H1 (cell line): ENCODE measurements around the gene CCDC141. TPM values are rescaled to one million over a fixed set of nuclear protein-coding genes. Genes with fewer than 3 reads are reported as not detected.

Experiments used
- CTCF ChIA-PET: fragments of 300-600 bp; sonication (Branson Sonifier 250); formaldehyde crosslinking; loops from one replicate; lab custom pipeline; 2021; ENCODE audit not compliant: partially characterized antibody; lab: Charles Lee
- POLR2A ChIA-PET: fragments of 300-600 bp; sonication (Branson Sonifier 250); formaldehyde crosslinking; loops from one replicate; lab custom pipeline; 2021; ENCODE audit warnings: inconsistent platforms; ENCODE audit not compliant: partially characterized antibody; lab: Charles Lee
- DNase-seq, 2 experiments: peaks; one replicate each; pipeline versions ENCODE4 v3.0.0 to v3.0.0-alpha.2; 2010 to 2022; ENCODE audit warnings: low spot score in 2 of 2, low read depth in 1 of 2, mixed read lengths in 1 of 2
- FAIRE-seq: peaks from 2 replicates; lab custom pipeline; 2011; peaks lifted over from hg19 to GRCh38; lab: Jason Lieb, UNC
- H2AFZ ChIP-seq: 2 replicates; pipeline ENCODE4 v1.8.1; 2012; ENCODE audit warnings: low read length, inconsistent platforms
- H2AK5ac ChIP-seq: 2 replicates; pipeline ENCODE4 v1.6.1; 2013; ENCODE audit warnings: low read depth, low read length
- H2BK120ac ChIP-seq: replicated peaks from 2 replicates; pipeline ENCODE3; 2013; ENCODE audit warnings: low read depth, low read length, inconsistent platforms
- H2BK12ac ChIP-seq: 2 replicates; pipeline ENCODE4 v1.6.1; 2013; ENCODE audit warnings: low read depth, low read length
- H2BK15ac ChIP-seq: 2 replicates; pipeline ENCODE4 v1.6.1; 2013; ENCODE audit warnings: low read length
- H2BK20ac ChIP-seq: 2 replicates; pipeline ENCODE4 v1.6.1; 2013; ENCODE audit warnings: low read length
- H2BK5ac ChIP-seq: 2 replicates; pipeline ENCODE4 v1.6.1; 2013; ENCODE audit warnings: low read depth, low read length
- H3K14ac ChIP-seq: 2 replicates; pipeline ENCODE4 v1.6.1; 2013; ENCODE audit warnings: inconsistent platforms; ENCODE audit not compliant: insufficient read length
- H3K18ac ChIP-seq: 2 replicates; pipeline ENCODE4 v1.6.1; 2013; ENCODE audit warnings: low read length; ENCODE audit errors: extremely low read depth
- H3K23ac ChIP-seq: 2 replicates; pipeline ENCODE4 v1.6.1; 2013; ENCODE audit warnings: inconsistent platforms; ENCODE audit not compliant: insufficient read length
- H3K23me2 ChIP-seq: 2 replicates; pipeline ENCODE4 v1.6.1; 2013; ENCODE audit warnings: low read depth, low read length
- H3K27ac ChIP-seq: 2 replicates; pipeline ENCODE4 v1.6.1; 2011; ENCODE audit warnings: low read depth, low read length, inconsistent platforms
- H3K27me3 ChIP-seq, 4 experiments: replicated peaks in 1 of 4; 1 replicate in 1 of 4; 2 replicates in 3 of 4; pipeline versions ENCODE4 v1.6.1 to v1.8.1; 2011 to 2013; ENCODE audit warnings: low read length in 3 of 4, mild to moderate bottlenecking in 3 of 4, inconsistent platforms in 2 of 4, mixed read lengths in 2 of 4, moderate library complexity in 1 of 4; ENCODE audit not compliant: control insufficient read depth in 3 of 4, insufficient read depth in 3 of 4; ENCODE audit errors: extremely low read depth in 1 of 4
- H3K36me3 ChIP-seq, 4 experiments: 2 replicates each; pipeline versions ENCODE4 v1.6.1 to v1.8.1; 2011 to 2013; ENCODE audit warnings: mild to moderate bottlenecking in 4 of 4, low read length in 3 of 4, moderate library complexity in 2 of 4, control low read depth in 1 of 4, inconsistent platforms in 1 of 4; ENCODE audit not compliant: insufficient read depth in 4 of 4, control insufficient read depth in 2 of 4
- H3K4ac ChIP-seq: replicated peaks from 2 replicates; pipeline ENCODE3; 2013; ENCODE audit warnings: low read length, low read depth, mixed read lengths, inconsistent platforms; ENCODE audit not compliant: insufficient read length
- H3K4me1 ChIP-seq, 4 experiments: replicated peaks in 1 of 4; 1 replicate in 1 of 4; 2 replicates in 3 of 4; pipeline versions ENCODE4 v1.6.1 to v1.8.1; 2011 to 2013; ENCODE audit warnings: low read length in 3 of 4, inconsistent platforms in 2 of 4, mixed read lengths in 1 of 4; ENCODE audit not compliant: insufficient read depth in 4 of 4, control insufficient read depth in 3 of 4
- H3K4me2 ChIP-seq, 2 experiments: 2 replicates each; pipeline versions ENCODE4 v1.6.1 to v1.8.1; 2011 to 2013; ENCODE audit warnings: low read depth in 2 of 2, low read length in 2 of 2, control low read depth in 1 of 2, inconsistent platforms in 1 of 2, mild to moderate bottlenecking in 1 of 2; ENCODE audit not compliant: insufficient read depth in 1 of 2
- H3K4me3 ChIP-seq, 4 experiments: fragments of 200-600, 300-600 bp in 1 of 4; sonication (generic), shearing (Covaris generic), sonication (Bioruptor Twin) in 1 of 4; 2 replicates each; pipeline versions ENCODE4 v1.5.1 to v1.8.1; 2011 to 2016; ENCODE audit warnings: low read length in 4 of 4, low read depth in 3 of 4, control low read depth in 2 of 4, inconsistent platforms in 2 of 4, mild to moderate bottlenecking in 2 of 4, mixed read lengths in 1 of 4, moderate library complexity in 1 of 4; ENCODE audit not compliant: insufficient read depth in 2 of 4; ENCODE audit errors: extremely low read depth in 1 of 4
- H3K56ac ChIP-seq: replicated peaks from 2 replicates; pipeline ENCODE3; 2013; ENCODE audit warnings: low read depth, mild to moderate bottlenecking, mixed read lengths, low read length, inconsistent platforms; ENCODE audit not compliant: insufficient read length
- H3K79me1 ChIP-seq: 2 replicates; pipeline ENCODE4 v1.6.1; 2013; ENCODE audit warnings: low read depth, low read length, control low read depth
- H3K79me2 ChIP-seq, 2 experiments: 2 replicates each; pipeline versions ENCODE4 v1.6.1 to v1.8.1; 2012 to 2013; ENCODE audit warnings: low read length in 2 of 2, mild to moderate bottlenecking in 2 of 2, inconsistent platforms in 1 of 2; ENCODE audit not compliant: insufficient read depth in 2 of 2, control insufficient read depth in 1 of 2
- H3K9ac ChIP-seq, 4 experiments: replicated peaks in 1 of 4; 1 replicate in 1 of 4; 2 replicates in 3 of 4; pipeline versions ENCODE4 v1.6.1 to v1.8.1; 2011 to 2013; ENCODE audit warnings: low read depth in 3 of 4, low read length in 3 of 4, control low read depth in 2 of 4, mild to moderate bottlenecking in 2 of 4, moderate library complexity in 2 of 4, inconsistent platforms in 1 of 4; ENCODE audit errors: extremely low read depth in 1 of 4
- H3K9me3 ChIP-seq, 2 experiments: 2 replicates each; pipeline versions ENCODE4 v1.6.1 to v1.8.1; 2012 to 2013; ENCODE audit warnings: mild to moderate bottlenecking in 2 of 2, moderate library complexity in 2 of 2, control low read depth in 1 of 2, inconsistent platforms in 1 of 2, low read depth in 1 of 2, low read length in 1 of 2, mixed read lengths in 1 of 2; ENCODE audit not compliant: insufficient read depth in 2 of 2
- H4K20me1 ChIP-seq, 2 experiments: replicated peaks in 1 of 2; 2 replicates each; pipeline versions ENCODE3 to v1.8.1; 2011 to 2013; ENCODE audit warnings: inconsistent platforms in 2 of 2, low read length in 2 of 2, mild to moderate bottlenecking in 1 of 2; ENCODE audit not compliant: insufficient read depth in 2 of 2, control insufficient read depth in 1 of 2
- H4K5ac ChIP-seq: 2 replicates; pipeline ENCODE4 v1.6.1; 2013; ENCODE audit warnings: low read length, low read depth, mixed read lengths, inconsistent platforms; ENCODE audit not compliant: insufficient read length
- H4K8ac ChIP-seq: 2 replicates; pipeline ENCODE4 v1.8.0; 2013; ENCODE audit warnings: mild to moderate bottlenecking, moderate library complexity, low read length, inconsistent platforms; ENCODE audit not compliant: insufficient read depth; ENCODE audit errors: extremely low read depth
- H4K91ac ChIP-seq: replicated peaks from 2 replicates; pipeline ENCODE3; 2013; ENCODE audit warnings: low read length, mixed read lengths, inconsistent platforms; ENCODE audit not compliant: insufficient read length
- BCL11A ChIP-seq, 2 experiments: IDR thresholded peaks; one replicate each; pipeline ENCODE4 v1.6.1; 2011; ENCODE audit warnings: low read depth in 2 of 2, low read length in 2 of 2, mild to moderate bottlenecking in 2 of 2
- CTBP2 ChIP-seq: IDR thresholded peaks from 2 replicates; pipeline ENCODE4 v1.7.0; 2011; ENCODE audit warnings: borderline replicate concordance, mild to moderate bottlenecking, moderate library complexity, mixed read lengths, low read length; ENCODE audit not compliant: insufficient read depth, insufficient read length
- NANOG ChIP-seq: IDR thresholded peaks from 2 replicates; pipeline ENCODE4 v1.6.1; 2011; ENCODE audit warnings: low read length, low read depth, mild to moderate bottlenecking, inconsistent platforms; ENCODE audit not compliant: insufficient read depth, poor library complexity, severe bottlenecking
- RNF2 ChIP-seq: fragments of 200-900, 300-1000 bp; sonication (generic); IDR thresholded peaks from 2 replicates; pipeline ENCODE4 v1.7.1; 2016; ENCODE audit warnings: borderline replicate concordance, low read depth, mild to moderate bottlenecking, antibody characterized with exemption, low read length; ENCODE audit not compliant: poor library complexity, severe bottlenecking; ENCODE audit errors: missing control alignments
- SAP30 ChIP-seq: fragments of 300-600 bp; sonication (generic); IDR thresholded peaks from 2 replicates; pipeline ENCODE4 v1.7.1; 2012; ENCODE audit warnings: low read length, moderate library complexity, mild to moderate bottlenecking, inconsistent platforms; ENCODE audit not compliant: insufficient read depth, insufficient replicate concordance
- SP1 ChIP-seq: IDR thresholded peaks from 2 replicates; pipeline ENCODE4 v1.6.1; 2011; ENCODE audit warnings: low read depth, low read length
- SRF ChIP-seq: IDR thresholded peaks from 2 replicates; pipeline ENCODE4 v1.6.1; 2011; ENCODE audit warnings: mild to moderate bottlenecking, low read depth, low read length, moderate library complexity
- ZNF274 ChIP-seq: IDR thresholded peaks from 2 replicates; pipeline ENCODE4 v1.7.0; 2012; ENCODE audit warnings: low read length, borderline replicate concordance; ENCODE audit errors: extremely low read depth
- WGBS, 2 experiments: shearing (Covaris generic) in 1 of 2; methylation state at CpG; one replicate each; pipeline versions ENCODE4 v1.1.6 to v1.1.7; 2013 to 2015; ENCODE audit warnings: low lambda C conversion rate in 2 of 2, mixed read lengths in 2 of 2, inconsistent platforms in 1 of 2, low coverage in 1 of 2, missing lambda C conversion rate in 1 of 2; ENCODE audit not compliant: insufficient replicate concordance in 2 of 2, insufficient coverage in 1 of 2, insufficient read length in 1 of 2; ENCODE audit errors: extremely low coverage in 1 of 2, missing lambda C conversion rate in 1 of 2; 5-methylcytosine and 5-hydroxymethylcytosine counted together
- polyA plus RNA-seq, 7 experiments: library from polyadenylated mRNA; depleted of rRNA in 3 of 7; stranded (reverse) in 5 of 7; unstranded in 2 of 7; fragments of >200 nt in 5 of 7; fragments of 200-250 nt in 2 of 7; gene quantifications; 1 replicate in 5 of 7; 2 replicates in 1 of 7; 4 replicates in 1 of 7; pipeline versions ENCODE4 v1.2.1 to v1.2.3, GENCODE V29; 2011 to 2013; ENCODE audit warnings: missing spikeins in 2 of 7, mixed read lengths in 2 of 7
- total RNA-seq: library from RNA; stranded (reverse); fragmentation: NEBNext Ultra II Directional; extraction: Animal tissue kit (Norgen Biotek cat#: 25700); gene quantifications from 2 replicates; pipeline ENCODE4 v1.2.1, GENCODE V29; 2021
- TF ChIP-seq, protein P1 (sequence below): IDR thresholded peaks from 2 replicates; pipeline ENCODE4 v1.6.1; 2011; ENCODE audit warnings: low read length, improper control_type of control experiment
- TF ChIP-seq, protein P2 (sequence below): IDR thresholded peaks from 2 replicates; pipeline ENCODE4 v1.6.1; 2011; ENCODE audit warnings: low read depth, mild to moderate bottlenecking, low read length; ENCODE audit not compliant: insufficient read depth

Gene CCDC141
- total and polyA plus RNA-seq, 2 of the 8 experiments (the other 6 are each of a cell fraction or from before 2014, with no cell fraction given), result 0.56 to 21.6 TPM

DNA sequence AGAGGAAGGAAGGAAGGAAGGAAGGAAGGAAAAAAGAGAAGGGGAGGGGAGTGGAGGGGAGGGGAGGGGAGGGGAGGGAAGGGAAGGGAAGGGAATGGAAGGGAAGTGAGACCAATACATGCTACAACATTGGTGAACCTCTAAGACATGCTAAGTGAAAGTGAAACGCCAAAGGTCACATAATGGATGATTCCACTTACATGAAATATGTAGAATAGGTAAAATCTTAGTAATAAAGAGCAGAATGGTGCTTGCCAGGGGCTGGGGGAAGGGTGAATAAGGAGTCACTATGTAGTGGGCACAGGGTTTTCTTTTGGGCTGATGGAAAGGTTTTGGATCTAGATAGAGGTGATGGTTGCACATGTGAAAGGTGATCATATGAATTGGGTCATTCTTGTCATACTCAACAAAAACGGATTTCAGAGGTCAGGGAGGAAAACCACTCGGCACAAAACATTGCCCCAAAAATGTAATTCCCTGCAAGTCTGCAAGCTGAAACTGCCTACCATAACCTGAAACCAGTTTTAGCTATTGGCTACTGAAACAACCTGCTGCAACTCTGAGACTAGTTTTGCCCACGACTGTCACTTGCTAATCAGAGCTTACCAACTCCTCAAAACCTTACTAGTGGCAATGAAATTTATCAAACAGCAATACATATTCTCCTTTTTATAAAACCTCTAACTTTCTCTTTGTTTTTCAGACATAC is 59.2 kb downstream of the CCDC141 start:
- Histone ChIP-seq H3K27ac (no peak overlapping the region), H3K4me2 (no peak overlapping the region), H3K23me2 (no peaks in the 10 kb centered on the region), H2BK15ac (no peak overlapping the region), H3K27me3 (no peaks in the 10 kb centered on the region), H3K56ac (no peak overlapping the region), H3K79me1 (no peaks in the 10 kb centered on the region), H3K23ac (no peak overlapping the region), H2AFZ (peak overlapping the region; percentile 44; the same call in 1 of the 2 replicates), H3K4me3 (no peak overlapping the region), H4K8ac (no peak overlapping the region), H3K4me1 (no peaks in the 10 kb centered on the region), H3K9ac (no peak overlapping the region), H4K91ac (no peak overlapping the region), H2BK5ac (no peak overlapping the region), H2AK5ac (no peak overlapping the region), H2BK120ac (no peak overlapping the region), H3K79me2 (no peaks in the 10 kb centered on the region), H2BK20ac (no peak overlapping the region), H3K4ac (no peak overlapping the region), H4K5ac (no peak overlapping the region), H4K20me1 (no peaks in the 10 kb centered on the region), H2BK12ac (no peak overlapping the region), H3K9me3 (peaks cover 9 to 10% of the 10 kb centered on the region in 2 experiments), H3K36me3 (no peaks in the 10 kb centered on the region; a peak in 1 of 8 replicates), H3K14ac (no peak overlapping the region), H3K18ac (no peak overlapping the region)
- 90% methylated on average over 4 of the region's 4 CpGs; no CpG with 5 or more reads in 1 of the 2 experiments for WGBS, 2 experiments
- POLR2A ChIA-PET, result no interaction called here
- DNase-seq (no peak), FAIRE-seq (no peak)
- CTCF ChIA-PET, result interaction anchor here (0.7 to 0.8 kb wide), 3 partner anchors 10 to 421 kb away, joined by 3 read pairs; no protein-coding TSS in a partner anchor
- TF ChIP-seq RNF2 (no peak), SAP30 (no peak), SRF (no peak), ZNF274 (no peak), SP1 (no peak), BCL11A (IDR thresholded peaks at IDR 0.05; ENCODE audit: low read depth in 2 of 2, low read length in 2 of 2) (no peak), NANOG (no peak), CTBP2 (no peak)
- TF ChIP-seq, protein P1, sequence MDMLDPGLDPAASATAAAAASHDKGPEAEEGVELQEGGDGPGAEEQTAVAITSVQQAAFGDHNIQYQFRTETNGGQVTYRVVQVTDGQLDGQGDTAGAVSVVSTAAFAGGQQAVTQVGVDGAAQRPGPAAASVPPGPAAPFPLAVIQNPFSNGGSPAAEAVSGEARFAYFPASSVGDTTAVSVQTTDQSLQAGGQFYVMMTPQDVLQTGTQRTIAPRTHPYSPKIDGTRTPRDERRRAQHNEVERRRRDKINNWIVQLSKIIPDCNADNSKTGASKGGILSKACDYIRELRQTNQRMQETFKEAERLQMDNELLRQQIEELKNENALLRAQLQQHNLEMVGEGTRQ, result no peak
- TF ChIP-seq, protein P2, sequence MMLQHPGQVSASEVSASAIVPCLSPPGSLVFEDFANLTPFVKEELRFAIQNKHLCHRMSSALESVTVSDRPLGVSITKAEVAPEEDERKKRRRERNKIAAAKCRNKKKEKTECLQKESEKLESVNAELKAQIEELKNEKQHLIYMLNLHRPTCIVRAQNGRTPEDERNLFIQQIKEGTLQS, result no peak
